Inflammatory macrophage treated with lipopolysaccharide for 1 hour (primary cell): ENCODE measurements around the gene TIMM8A.

Experiments
- DNase-seq, 2 donors: peaks; one replicate each; pipeline ENCODE4 v3.0.0-alpha.2; 2020 to 2022

Gene TIMM8A

GRCh38 chrX:101348452-101349192 lies at the start of gene TIMM8A:
Gene TIMM8A (minus strand): TSS chrX:101348742. CDS start chrX:101348664, 78 bp downstream.
- peak; percentile 65 for DNase-seq

DNA sequence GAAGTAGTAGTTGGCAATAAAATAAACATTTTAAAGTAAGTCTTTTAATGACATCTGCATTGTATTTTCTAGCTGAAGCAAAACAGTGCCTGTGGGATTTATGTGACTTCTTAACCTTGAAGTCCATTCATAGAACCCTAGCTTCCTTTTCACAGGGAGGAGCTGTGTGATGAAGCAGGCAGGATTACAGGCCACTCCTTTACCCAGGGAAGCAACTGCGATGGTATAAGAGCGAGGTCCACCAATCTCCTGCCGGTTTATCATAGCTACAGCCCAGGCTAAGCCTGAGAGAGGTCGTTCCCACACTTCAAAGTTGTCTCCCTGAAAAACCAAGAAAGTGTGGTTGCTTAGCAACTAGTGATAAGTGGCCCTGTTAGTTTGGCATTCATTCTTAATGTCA lies 49.2 kb upstream of the TIMM8A start:
- no peak for DNase-seq

DNA sequence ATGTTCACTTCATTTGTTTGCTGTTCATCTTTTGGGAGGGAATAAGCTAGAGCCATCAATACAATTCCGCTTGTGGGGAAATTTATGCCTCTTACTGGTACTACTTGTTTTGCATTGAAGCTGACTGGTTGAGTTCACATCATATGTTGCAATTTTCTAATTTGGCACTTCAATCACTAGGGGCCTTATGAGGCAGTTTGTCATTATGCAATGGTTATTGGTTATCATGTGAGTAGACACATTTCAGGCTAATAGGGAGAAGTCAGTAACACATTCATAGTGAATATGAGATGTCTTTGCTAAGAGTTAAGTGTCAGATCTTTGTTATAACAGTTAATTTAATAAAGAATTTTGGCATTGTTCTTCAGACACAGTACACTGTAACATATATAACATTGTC lies 47.2 kb upstream of the TIMM8A start:
- peak; percentile 44 to 76 for DNase-seq

DNA sequence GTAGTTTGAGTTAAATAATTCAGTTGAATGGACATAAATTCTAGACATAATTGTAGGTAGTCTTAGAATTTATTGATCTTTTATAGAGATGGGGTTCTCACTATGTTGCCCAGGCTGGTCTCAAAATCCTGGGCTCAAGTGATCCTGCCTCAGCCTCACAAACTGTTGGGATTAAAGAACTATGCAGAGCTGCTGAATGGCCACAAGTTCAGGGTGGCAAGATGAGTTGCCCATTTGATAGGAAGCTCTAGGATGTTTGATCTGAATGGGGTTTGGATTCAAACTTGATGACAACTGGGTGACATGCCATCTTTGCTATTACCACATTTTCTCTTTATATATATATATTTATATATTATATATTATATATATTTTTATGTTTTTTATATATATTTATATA lies 45.8 kb upstream of the TIMM8A start:
- DNase-seq = no peak

GRCh38 chrX:101393530-101394305 lies 45.2 kb upstream of the TIMM8A start:
- DNase-seq = no peak

- DNase-seq = no peak
Measured at GRCh38 chrX:101391831-101392230, 43.3 kb upstream of the TIMM8A start.

- peak; percentile 84 to 86 for DNase-seq
Measured at GRCh38 chrX:101390664-101391525, 42.4 kb upstream of the TIMM8A start, which contains the start of gene RPL36A. Gene RPL36A (plus strand): TSS chrX:101391011. CDS start chrX:101391044, 33 bp downstream.

DNA sequence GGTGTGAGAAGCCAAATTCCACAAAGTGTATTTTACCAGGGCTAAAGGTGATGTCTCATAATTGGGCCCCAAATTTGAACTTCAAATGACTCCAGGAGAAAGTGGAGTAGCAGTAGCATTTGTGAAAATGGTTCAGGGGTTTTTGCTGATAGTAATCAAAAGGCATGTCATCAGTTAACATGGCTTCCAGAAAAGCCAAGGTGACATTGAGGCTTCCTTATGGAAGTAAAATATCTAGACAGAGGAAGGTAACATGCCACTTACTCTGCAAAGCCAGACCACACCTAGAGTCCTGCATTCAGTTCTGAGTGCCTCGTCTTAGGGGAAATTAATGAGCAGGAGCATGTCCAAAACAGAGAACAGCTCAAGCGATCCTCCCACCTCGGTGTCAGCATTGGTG lies 40.1 kb upstream of the TIMM8A start:
- DNase-seq = no peak

DNA sequence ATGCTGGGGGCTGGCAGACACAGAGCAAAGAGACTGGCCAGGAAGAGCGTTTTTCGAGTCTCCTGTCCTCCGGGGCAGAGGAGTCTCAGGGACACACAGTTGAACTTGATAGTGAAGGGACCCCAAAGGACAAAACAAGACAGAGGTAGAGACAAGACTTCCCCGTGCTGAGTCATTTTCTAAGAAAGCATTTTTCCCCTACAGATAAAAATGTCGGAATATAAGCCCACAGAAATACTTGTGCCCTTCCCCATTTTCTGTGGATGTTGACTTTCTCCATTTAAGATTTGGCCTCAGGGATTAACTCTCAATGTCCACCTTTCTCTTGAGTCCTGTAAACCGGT lies 38.0 kb upstream of the TIMM8A start:
- DNase-seq = no peak

DNA sequence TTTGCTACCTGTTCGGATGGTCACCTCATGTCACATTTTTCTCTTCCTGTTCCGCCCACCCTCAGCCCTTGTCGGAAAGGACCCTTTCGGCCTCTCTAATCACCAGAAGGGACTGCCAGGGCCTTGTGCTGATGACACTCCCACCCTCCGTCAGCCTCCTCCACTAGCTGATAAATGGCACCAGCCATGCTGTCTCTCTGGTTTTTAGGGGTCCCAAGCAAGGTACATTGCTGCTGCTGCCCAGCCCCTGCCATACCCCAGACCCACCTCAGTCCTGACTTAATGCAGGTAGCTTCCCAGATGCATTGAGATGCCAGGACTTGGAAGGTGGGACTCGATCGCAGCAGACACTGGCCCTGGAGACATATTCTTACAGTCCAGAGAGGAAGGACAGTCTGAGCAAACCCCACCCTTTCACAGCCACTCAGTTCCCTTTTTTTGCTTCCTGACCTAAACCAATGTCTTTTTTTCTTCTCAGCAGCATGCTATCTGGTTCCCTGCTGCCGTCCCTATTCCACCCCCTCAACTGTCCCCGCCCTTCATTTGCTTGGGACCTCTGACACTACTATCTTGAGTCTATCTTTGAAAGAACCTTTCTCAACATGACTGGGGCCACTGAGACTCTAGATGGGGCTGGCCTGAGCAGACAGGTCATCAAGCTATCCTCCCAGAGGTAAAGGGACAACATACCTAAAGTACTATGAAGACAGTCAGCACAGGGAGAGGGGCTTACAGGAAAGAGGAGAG lies 37.4 kb upstream of the TIMM8A start, which contains the start of gene BTK:
BTK (minus strand) TSS at position 397 of the 747 bp plus-strand sequence. CDS start 10,907 bp downstream, outside the sequence.
- DNase-seq = peak; percentile 63 to 71

GRCh38 chrX:101385026-101385684 lies 36.6 kb upstream of the TIMM8A start:
- DNase-seq = no peak

DNA sequence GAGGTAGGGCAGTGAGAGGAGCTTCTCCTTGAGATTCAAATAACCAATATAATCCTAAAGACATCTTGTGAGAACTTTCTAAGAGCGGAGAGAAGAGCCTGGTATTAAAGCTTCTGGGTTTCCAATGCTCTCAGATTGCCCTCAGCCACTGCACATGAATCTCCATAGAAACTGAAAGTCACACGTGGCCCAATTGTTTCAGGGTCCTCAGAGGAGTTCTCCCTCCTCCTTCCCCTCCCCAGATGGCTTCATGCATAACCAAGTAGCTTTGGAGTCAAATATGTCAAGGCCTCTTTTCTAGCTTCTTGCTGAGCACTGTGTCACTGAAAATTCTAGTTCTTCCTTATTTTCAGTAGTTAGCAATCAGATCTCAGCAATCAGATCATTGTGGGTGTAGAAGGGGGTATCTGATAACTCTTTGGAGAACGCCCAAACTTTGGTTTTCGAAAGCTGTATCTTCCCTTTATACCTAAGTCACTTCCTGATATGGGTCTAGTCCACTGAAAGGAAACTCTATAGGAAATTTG lies 35.2 kb upstream of the TIMM8A start:
- peak in 1 of 2 donors; percentile 12 for DNase-seq

DNA sequence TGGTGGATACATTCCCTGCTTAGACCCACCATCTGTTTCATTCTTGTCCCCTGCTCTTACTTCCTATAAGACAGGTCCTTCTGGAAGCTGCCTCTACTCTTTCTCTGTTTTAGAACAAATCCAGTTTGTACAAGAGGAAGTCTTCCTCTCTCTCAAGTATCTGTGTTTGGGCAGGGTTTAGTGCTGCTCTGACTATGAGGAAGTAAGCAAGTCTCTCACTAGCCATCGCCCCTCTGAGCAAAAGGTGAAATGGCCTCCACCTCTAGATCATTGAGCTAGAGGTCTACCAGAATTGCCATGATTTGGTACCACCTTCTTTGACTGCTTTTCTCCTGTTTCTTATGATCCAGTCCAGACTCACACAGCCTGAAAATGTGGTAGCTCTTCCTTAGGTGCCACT lies 29.0 kb upstream of the TIMM8A start:
- DNase-seq = peak; percentile 17 to 18

DNA sequence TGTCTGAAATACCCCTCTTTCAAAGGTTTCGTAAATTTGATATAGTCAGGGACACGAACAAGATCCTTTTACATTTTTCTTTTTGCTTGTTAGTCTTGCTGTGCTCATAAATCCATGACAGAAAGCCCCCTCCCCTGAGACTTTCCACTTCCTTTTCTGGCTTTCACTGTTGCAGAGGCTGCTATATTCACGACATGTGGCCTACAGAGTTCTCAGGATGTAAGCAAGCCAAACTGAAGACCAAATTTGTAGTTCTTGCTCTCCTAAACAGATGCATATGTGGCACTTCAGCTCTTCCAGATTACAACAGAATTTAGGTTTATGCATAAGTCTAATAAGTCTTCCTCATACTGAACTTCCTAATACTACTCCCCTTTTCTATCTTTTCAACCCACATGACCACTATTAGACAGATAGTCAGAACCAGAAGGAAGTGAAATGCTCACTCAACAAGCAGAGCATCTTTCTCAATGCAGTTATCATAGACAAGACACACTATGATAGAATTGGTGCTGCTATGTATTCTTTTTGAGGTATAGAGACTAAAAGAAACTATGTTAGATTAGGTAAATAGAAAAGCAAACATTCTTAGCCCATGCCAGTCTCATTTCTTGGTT lies 22.5 kb upstream of the TIMM8A start:
- no peak for DNase-seq

DNA sequence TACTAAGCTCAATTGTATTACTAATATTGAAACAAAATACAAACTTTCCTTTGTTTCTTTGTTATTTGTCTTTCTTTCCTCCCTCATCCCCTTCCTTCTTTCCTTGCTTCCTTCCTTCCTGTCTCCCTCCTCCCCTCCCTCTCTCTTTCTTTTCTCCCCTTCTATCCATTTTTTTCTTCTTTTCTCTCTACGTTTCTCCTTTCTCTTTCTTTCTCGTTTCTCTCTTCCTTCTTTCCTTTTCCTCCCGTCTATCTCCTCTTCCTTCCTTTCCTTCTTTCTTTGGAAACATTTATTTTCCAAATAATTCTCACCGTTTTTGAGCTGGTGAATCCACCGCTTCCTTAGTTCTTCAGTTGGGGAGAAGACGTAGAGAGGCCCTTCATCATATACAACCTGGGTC lies 21.1 kb upstream of the TIMM8A start:
- no peak for DNase-seq

GRCh38 chrX:101368800-101369199 lies 20.3 kb upstream of the TIMM8A start:
- no peak for DNase-seq

DNA sequence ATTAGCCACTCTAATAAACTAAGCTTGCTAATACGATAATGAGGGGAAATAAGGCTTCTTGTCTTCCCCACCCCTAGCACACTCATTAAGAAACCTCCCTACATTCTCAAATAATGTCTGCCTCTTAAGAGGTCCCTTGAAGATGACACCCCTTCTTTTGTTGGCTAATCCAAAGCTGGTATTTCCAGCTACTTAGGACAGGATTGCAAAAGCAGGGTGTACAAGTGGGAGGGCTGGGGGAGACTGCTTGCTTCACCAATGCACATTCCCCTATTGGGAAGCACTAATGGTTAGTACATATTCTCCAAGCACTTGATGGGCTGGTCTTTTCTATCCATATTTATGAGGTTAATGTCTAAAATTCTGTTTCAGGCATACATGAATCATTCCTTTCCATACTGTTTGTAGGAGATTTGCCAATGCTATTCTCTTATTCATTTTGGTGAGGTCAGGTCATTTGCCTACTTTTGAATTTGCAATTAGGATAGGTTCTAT lies 16.8 kb upstream of the TIMM8A start:
- DNase-seq = peak in 1 of 2 donors; percentile 60

DNA sequence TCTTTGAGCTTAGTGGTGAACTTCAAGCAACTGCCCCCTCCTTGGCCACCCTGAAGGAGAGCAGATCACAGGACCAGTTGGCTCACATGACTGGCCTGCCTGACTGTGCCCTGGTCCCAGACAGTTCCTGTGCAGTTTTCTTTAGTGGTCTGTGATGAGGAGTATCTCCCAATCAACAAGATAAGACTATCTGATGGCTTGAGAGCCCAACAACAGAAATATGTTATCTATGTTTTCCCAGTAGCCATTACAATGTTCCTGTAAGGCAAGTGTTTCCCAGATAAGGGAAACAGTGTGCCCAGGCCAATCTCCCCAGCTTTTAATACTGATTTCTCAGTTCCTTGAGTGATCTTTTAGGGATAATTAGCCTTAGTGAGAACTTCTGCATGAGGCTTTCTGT lies 14.2 kb upstream of the TIMM8A start:
- no peak for DNase-seq

DNA sequence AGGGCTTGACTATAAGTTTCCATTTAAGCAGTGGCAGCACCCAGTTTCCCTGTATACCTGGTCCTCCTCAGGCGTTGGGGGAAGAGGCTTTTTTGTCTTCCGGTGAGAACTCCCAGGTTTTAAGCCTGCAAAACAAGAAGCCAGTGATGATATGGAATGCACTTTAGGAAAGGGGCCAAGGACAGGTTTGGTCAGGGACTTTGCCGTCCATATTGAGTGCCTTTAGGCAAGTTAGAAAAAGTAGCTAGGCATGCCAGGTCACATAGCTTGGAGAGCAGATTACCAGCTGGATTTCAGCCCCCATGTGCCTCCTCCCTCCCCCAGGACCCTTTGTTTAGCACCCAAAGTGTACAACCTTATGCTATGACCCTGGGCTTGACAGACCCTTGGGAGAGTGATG lies 13.6 kb upstream of the TIMM8A start:
- no peak for DNase-seq

- DNase-seq = no peak
Measured at GRCh38 chrX:101360390-101360789, 11.8 kb upstream of the TIMM8A start.

DNA sequence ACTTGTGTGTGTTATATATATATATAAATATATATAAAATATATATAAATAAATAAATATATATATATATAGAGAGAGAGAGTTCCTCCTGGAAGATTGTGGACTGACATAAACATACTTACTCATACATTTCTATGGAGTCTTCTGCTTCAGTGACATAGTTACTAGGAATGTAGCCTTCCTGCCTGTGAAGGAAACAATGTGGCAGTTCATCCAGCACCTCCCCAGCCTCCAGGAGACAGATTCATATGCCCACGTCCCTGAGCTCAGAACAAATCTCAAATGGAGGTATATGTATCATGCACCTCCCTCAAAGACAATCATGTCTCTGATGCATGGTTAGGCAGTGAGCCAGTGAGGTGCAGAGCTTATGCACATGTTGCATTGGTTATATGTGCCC lies 11.4 kb upstream of the TIMM8A start:
- DNase-seq = no peak
